Keratinocyte (primary cell): ENCODE results near the gene CSGALNACT2. TPM values are rescaled to one million over a fixed set of nuclear protein-coding genes. Genes with fewer than 3 reads are reported as not detected.

Experiments used
- DNase-seq: peaks from one replicate; pipeline ENCODE4 v3.0.0-alpha.2; 2011; ENCODE audit warnings: low read depth, missing footprints, low spot score
- FAIRE-seq: peaks from 2 replicates; lab custom pipeline; 2011; peaks lifted over from hg19 to GRCh38; lab: Jason Lieb, UNC
- H2AFZ ChIP-seq: 2 replicates; pipeline ENCODE4 v1.6.0; 2012; ENCODE audit warnings: low read length, control low read depth, inconsistent platforms; ENCODE audit not compliant: control insufficient read depth
- H3K27ac ChIP-seq: 2 replicates; pipeline ENCODE4 v1.5.1; 2011; ENCODE audit warnings: low read length; ENCODE audit not compliant: control insufficient read depth, insufficient read depth
- H3K27me3 ChIP-seq: 3 replicates; pipeline ENCODE4 v1.6.0; 2011; ENCODE audit warnings: low read length; ENCODE audit not compliant: control insufficient read depth, insufficient read depth; ENCODE audit errors: extremely low read depth
- H3K36me3 ChIP-seq, 2 experiments: 2 replicates in 1 of 2; 3 replicates in 1 of 2; pipeline ENCODE4 v1.5.1; 2011; ENCODE audit warnings: low read length in 2 of 2, mild to moderate bottlenecking in 1 of 2; ENCODE audit not compliant: control insufficient read depth in 2 of 2, insufficient read depth in 2 of 2; ENCODE audit errors: extremely low read depth in 1 of 2
- H3K4me1 ChIP-seq: 3 replicates; pipeline ENCODE4 v1.5.1; 2011; ENCODE audit warnings: low read length; ENCODE audit not compliant: control insufficient read depth, insufficient read depth; ENCODE audit errors: extremely low read depth
- H3K4me2 ChIP-seq: 3 replicates; pipeline ENCODE4 v1.6.0; 2011; ENCODE audit warnings: low read depth, low read length; ENCODE audit not compliant: control insufficient read depth, insufficient read depth; ENCODE audit errors: extremely low read depth
- H3K4me3 ChIP-seq, 3 experiments: fragments of 200-600 bp in 1 of 3; sonication (generic) in 1 of 3; 2 replicates in 2 of 3; 3 replicates in 1 of 3; pipeline ENCODE4 v1.5.1; 2011 to 2016; ENCODE audit warnings: low read length in 3 of 3, mild to moderate bottlenecking in 3 of 3, control low read depth in 2 of 3, inconsistent platforms in 1 of 3, low read depth in 1 of 3, mixed read lengths in 1 of 3, mixed run types in 1 of 3, moderate library complexity in 1 of 3; ENCODE audit not compliant: control insufficient read depth in 2 of 3, insufficient read depth in 2 of 3; ENCODE audit errors: extremely low read depth in 1 of 3
- H3K79me2 ChIP-seq: 2 replicates; pipeline ENCODE4 v1.6.0; 2012; ENCODE audit warnings: low read length; ENCODE audit not compliant: control insufficient read depth, insufficient read depth
- H3K9ac ChIP-seq: 3 replicates; pipeline ENCODE4 v1.6.0; 2011; ENCODE audit warnings: low read length; ENCODE audit not compliant: control insufficient read depth, insufficient read depth; ENCODE audit errors: extremely low read depth
- H3K9me1 ChIP-seq: 3 replicates; pipeline ENCODE4 v1.6.0; 2011; ENCODE audit warnings: low read length; ENCODE audit not compliant: control insufficient read depth, insufficient read depth; ENCODE audit errors: extremely low read depth
- H3K9me3 ChIP-seq: 2 replicates; pipeline ENCODE4 v1.5.1; 2012; ENCODE audit warnings: low read depth, low read length; ENCODE audit not compliant: control insufficient read depth
- H4K20me1 ChIP-seq: 3 replicates; pipeline ENCODE4 v1.6.0; 2011; ENCODE audit warnings: low read length; ENCODE audit not compliant: control insufficient read depth, insufficient read depth; ENCODE audit errors: extremely low read depth
- EZH2 ChIP-seq: IDR thresholded peaks from one replicate; pipeline ENCODE4 v1.6.1; 2012; ENCODE audit warnings: inconsistent platforms, mild to moderate bottlenecking, low read length, moderate library complexity
- dilution Hi-C: fragments of 300-500 bp; cut with MboI; formaldehyde crosslinking; loops from one replicate; pipeline ENCODE4 v1.7.0; 2020; ENCODE audit warnings: low sequenced_read_pairs; ENCODE audit not compliant: extremely low pct_ligation_motif_present
- polyA plus RNA-seq, 5 experiments: library from polyadenylated mRNA; depleted of rRNA in 3 of 5; stranded (reverse) in 3 of 5; stranded (forward) in 1 of 5; unstranded in 1 of 5; fragments of >200 nt; gene quantifications; 1 replicate in 1 of 5; 2 replicates in 3 of 5; 3 replicates in 1 of 5; pipeline versions ENCODE4 v1.2.1 to v1.2.3, GENCODE V29; 2011 to 2012; ENCODE audit warnings: missing spikeins in 2 of 5, low read depth in 1 of 5, low replicate concordance in 1 of 5
- TF ChIP-seq, protein P1 (sequence below), 3 experiments: IDR thresholded peaks in 1 of 3; conservative IDR thresholded peaks in 1 of 3; optimal IDR thresholded peaks in 1 of 3; 2 replicates in 2 of 3; 3 replicates in 1 of 3; pipeline versions ENCODE3 to v1.5.1; 2011; ENCODE audit warnings: low read length in 3 of 3, mild to moderate bottlenecking in 3 of 3, moderate library complexity in 2 of 3, control low read depth in 1 of 3, inconsistent platforms in 1 of 3; ENCODE audit not compliant: insufficient read depth in 2 of 3; ENCODE audit errors: extremely low read depth in 1 of 3

Gene CSGALNACT2
- polyA plus RNA-seq, 1 donor (not counting 4 experiments of a cell fraction or from before 2014, with no cell fraction given), result 19.7 TPM

DNA sequence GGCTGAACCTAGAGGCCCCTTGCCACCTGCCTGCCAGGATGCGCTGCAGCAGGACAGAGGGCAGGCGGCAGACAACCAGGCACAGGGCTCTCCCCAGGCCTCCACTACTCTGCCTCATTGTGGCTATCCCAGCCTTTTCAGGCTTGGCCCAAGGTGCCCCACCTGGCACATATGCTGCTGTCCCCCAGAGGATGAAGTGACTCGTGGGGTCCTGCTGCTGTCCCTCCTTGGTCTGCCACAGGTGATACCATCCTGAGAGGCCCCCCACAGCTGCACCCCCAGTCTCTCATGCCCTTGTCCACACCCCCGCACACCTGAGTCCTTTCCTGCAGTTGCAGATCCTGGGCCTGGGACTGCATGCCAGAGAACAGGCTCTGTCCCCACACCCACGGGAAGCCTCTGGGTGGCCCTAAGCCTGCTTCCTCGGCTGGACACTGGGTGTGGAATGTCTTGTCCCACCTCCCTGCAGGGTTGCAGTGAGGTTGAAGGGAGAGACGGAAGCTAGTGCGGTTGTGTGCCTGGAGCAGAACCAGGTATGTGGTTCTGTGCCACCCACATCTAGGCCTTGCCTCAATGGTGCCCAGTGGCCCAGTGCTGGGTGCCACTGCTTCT lies 73.3 kb downstream of the CSGALNACT2 start:
- no peak for DNase-seq
- no peak overlapping the region for H3K4me3 ChIP-seq
- H2AFZ ChIP-seq, result no peak overlapping the region
- dilution Hi-C loops, result no loop called here
- no peaks in the 10 kb centered on the region for H4K20me1 ChIP-seq
- TF ChIP-seq, protein P1, sequence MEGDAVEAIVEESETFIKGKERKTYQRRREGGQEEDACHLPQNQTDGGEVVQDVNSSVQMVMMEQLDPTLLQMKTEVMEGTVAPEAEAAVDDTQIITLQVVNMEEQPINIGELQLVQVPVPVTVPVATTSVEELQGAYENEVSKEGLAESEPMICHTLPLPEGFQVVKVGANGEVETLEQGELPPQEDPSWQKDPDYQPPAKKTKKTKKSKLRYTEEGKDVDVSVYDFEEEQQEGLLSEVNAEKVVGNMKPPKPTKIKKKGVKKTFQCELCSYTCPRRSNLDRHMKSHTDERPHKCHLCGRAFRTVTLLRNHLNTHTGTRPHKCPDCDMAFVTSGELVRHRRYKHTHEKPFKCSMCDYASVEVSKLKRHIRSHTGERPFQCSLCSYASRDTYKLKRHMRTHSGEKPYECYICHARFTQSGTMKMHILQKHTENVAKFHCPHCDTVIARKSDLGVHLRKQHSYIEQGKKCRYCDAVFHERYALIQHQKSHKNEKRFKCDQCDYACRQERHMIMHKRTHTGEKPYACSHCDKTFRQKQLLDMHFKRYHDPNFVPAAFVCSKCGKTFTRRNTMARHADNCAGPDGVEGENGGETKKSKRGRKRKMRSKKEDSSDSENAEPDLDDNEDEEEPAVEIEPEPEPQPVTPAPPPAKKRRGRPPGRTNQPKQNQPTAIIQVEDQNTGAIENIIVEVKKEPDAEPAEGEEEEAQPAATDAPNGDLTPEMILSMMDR (optimal IDR thresholded peaks at IDR 0.05 in 1 of 3, IDR thresholded peaks at IDR 0.05 in 1 of 3, conservative IDR thresholded peaks at IDR 0.05 in 1 of 3; ENCODE audit: extremely low read depth in 1 of 3, insufficient read depth in 2 of 3, low read length in 3 of 3), result no peak
- TF ChIP-seq EZH2, result no peak
- no peaks in the 10 kb centered on the region for H3K9me3 ChIP-seq
- FAIRE-seq, result no peak
- H3K36me3 ChIP-seq, result no peaks in the 10 kb centered on the region
- H3K9ac ChIP-seq, result no peak overlapping the region
- H3K27ac ChIP-seq, result no peak overlapping the region
- no peak overlapping the region for H3K4me2 ChIP-seq
- peaks cover 17% of the 10 kb centered on the region for H3K27me3 ChIP-seq
- H3K9me1 ChIP-seq, result no peaks in the 10 kb centered on the region
- no peaks in the 10 kb centered on the region for H3K79me2 ChIP-seq
- H3K4me1 ChIP-seq, result no peaks in the 10 kb centered on the region

DNA sequence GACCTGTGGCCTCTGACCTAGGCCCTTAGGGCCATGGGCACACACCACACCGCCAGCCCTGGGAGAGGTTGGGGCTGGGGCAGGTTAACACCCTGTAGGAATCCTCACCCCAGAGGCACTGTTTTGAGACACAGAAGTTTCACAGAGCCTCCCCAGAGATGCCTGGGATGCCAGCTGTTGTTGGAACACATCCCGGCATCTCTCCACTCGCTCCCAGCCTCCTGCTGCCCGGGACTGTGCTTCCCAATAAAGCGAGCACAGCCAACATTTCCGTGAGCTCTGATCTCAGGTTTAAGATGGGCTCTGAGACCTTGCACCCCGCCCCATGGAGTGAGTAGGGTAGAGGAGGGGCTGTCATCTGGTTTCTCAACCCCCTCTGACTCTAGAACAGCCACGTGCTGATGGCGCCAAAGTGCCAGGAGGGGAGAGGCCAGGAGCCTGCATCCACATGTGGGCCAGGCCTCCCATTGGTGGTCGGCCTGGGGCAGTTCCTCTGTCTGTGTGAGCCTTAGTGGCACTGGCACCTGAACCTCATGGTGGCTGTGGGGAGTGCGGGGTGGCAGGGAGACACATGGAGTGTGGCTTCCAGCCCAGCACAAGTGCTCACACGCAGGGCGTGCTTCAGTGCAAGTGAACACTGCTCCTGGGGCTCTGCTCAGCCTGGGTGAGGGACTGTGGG lies 73.9 kb downstream of the CSGALNACT2 start:
- no peaks in the 10 kb centered on the region for H3K79me2 ChIP-seq
- no peak for FAIRE-seq
- H3K4me3 ChIP-seq, result no peak overlapping the region
- H3K9me3 ChIP-seq, result no peaks in the 10 kb centered on the region
- no peaks in the 10 kb centered on the region for H3K9me1 ChIP-seq
- DNase-seq, result no peak
- H2AFZ ChIP-seq, result no peak overlapping the region
- peaks cover 21% of the 10 kb centered on the region for H3K27me3 ChIP-seq
- TF ChIP-seq EZH2, result no peak
- TF ChIP-seq, protein P1 (optimal IDR thresholded peaks at IDR 0.05 in 1 of 3, IDR thresholded peaks at IDR 0.05 in 1 of 3, conservative IDR thresholded peaks at IDR 0.05 in 1 of 3; ENCODE audit: extremely low read depth in 1 of 3, insufficient read depth in 2 of 3, low read length in 3 of 3), result no peak
- no peaks in the 10 kb centered on the region for H4K20me1 ChIP-seq
- dilution Hi-C loops, result no loop called here
- H3K4me2 ChIP-seq, result no peak overlapping the region
- H3K9ac ChIP-seq, result no peak overlapping the region
- H3K4me1 ChIP-seq, result no peaks in the 10 kb centered on the region
- H3K27ac ChIP-seq, result no peak overlapping the region
- H3K36me3 ChIP-seq, result no peaks in the 10 kb centered on the region
